Measurements from ENCODE around the gene AFTPH.

The AFTPH gene

GRCh38 chr2:64608867-64609226 lies 84.7 kb downstream of the AFTPH start:
- Histone ChIP-seq H3K4me1 (ENCODE audit: control insufficient read depth, insufficient read depth, low read length) (no peaks in the 10 kb centered on the region), H3K4me3 (ENCODE audit: low read depth, low read length) (no peak overlapping the region), H3K9me3 (ENCODE audit: control insufficient read depth, insufficient read depth, low read depth, low read length) (no peaks in the 10 kb centered on the region), H3K27ac (ENCODE audit: extremely low read depth, low read depth, low read length) (no peak overlapping the region), H3K36me3 (ENCODE audit: control insufficient read depth in 2 of 2, insufficient read depth in 1 of 2, low read length in 2 of 2) (no peaks in the 10 kb centered on the region)
- no peak for TF ChIP-seq ZNF18 (tag by site-specific recombination; IDR thresholded peaks at IDR 0.05)
- TF ChIP-seq HOXD13 (CRISPR knock-in tag; IDR thresholded peaks at IDR 0.05; ENCODE audit: borderline replicate concordance) = no peak
- no peak for TF ChIP-seq ZNF416 (tag by site-specific recombination; IDR thresholded peaks at IDR 0.05)
- no peak for TF ChIP-seq ZNF266 (tag by site-specific recombination; IDR thresholded peaks at IDR 0.05; ENCODE audit: low read depth)
- TF ChIP-seq ZBTB10 (tag by site-specific recombination; IDR thresholded peaks at IDR 0.05) = no peak
- no peak for TF ChIP-seq TRIM28 (IDR thresholded peaks at IDR 0.05; ENCODE audit: borderline replicate concordance, low read length)
- TF ChIP-seq ZNF239 (tag by site-specific recombination; IDR thresholded peaks at IDR 0.05) = no peak
- TF ChIP-seq IKZF3 (tag by site-specific recombination; IDR thresholded peaks at IDR 0.05) = no peak
- TF ChIP-seq ZNF211 (tag by site-specific recombination; IDR thresholded peaks at IDR 0.05; ENCODE audit: low read depth) = no peak
- TF ChIP-seq TSHZ1 (tag by site-specific recombination; IDR thresholded peaks at IDR 0.05; ENCODE audit: borderline replicate concordance) = no peak
- TF ChIP-seq ZNF785 (tag by site-specific recombination; IDR thresholded peaks at IDR 0.05) = no peak
- TF ChIP-seq ZNF792 (tag by site-specific recombination; IDR thresholded peaks at IDR 0.05) = no peak
- no peak for TF ChIP-seq PRDM10 (tag by site-specific recombination; IDR thresholded peaks at IDR 0.05)
- ChIA-PET POLR2A (no interaction called here), CTCF (interaction anchor here (1.8 kb wide), 1 partner anchor 37 kb away, joined by 5 read pairs; no protein-coding TSS in a partner anchor)
